ENCODE measurements around the gene NHERF1. TPM values are rescaled to one million over a fixed set of nuclear protein-coding genes. Genes with fewer than 3 reads are reported as not detected.

Gene NHERF1
- total and polyA plus RNA-seq, 2 of the 13 experiments (the other 11 are each of a cell fraction or from before 2014, with no cell fraction given) = 169 to 269 TPM

DNA sequence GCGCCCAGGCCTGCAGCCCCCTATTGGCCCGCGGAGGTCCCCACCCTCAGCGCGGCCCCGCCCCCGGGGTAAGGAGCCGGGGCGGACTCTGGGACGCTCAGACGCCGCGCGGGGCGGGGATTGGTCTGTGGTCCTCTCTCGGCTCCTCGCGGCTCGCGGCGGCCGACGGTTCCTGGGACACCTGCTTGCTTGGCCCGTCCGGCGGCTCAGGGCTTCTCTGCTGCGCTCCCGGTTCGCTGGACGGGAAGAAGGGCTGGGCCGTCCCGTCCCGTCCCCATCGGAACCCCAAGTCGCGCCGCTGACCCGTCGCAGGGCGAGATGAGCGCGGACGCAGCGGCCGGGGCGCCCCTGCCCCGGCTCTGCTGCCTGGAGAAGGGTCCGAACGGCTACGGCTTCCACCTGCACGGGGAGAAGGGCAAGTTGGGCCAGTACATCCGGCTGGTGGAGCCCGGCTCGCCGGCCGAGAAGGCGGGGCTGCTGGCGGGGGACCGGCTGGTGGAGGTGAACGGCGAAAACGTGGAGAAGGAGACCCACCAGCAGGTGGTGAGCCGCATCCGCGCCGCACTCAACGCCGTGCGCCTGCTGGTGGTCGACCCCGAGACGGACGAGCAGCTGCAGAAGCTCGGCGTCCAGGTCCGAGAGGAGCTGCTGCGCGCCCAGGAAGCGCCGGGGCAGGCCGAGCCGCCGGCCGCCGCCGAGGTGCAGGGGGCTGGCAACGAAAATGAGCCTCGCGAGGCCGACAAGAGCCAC is at the start of gene NHERF1 (continued):
- TF ChIP-seq ZNF225 (CRISPR knock-in tag; IDR thresholded peaks at IDR 0.05) (0 out of 2 replicates have a peak, but pooled peaks have one; percentile 47), ONECUT2 (CRISPR knock-in tag; IDR thresholded peaks at IDR 0.05) (peak; percentile 69), POLR2AphosphoS2 (IDR thresholded peaks at IDR 0.05; ENCODE audit: low read depth, low read length) (peak; percentile 90; the same call in 1 of the 2 replicates), NKX3-1 (CRISPR knock-in tag; IDR thresholded peaks at IDR 0.05) (peak; percentile 94), ARHGAP35 (CRISPR knock-in tag; IDR thresholded peaks at IDR 0.05; ENCODE audit: borderline replicate concordance) (peak; percentile 86), IRF2 (CRISPR knock-in tag; IDR thresholded peaks at IDR 0.05) (peak; percentile 65; the same call in 1 of the 2 replicates), MIXL1 (CRISPR knock-in tag; IDR thresholded peaks at IDR 0.05) (peak; percentile 55), MLLT10 (CRISPR knock-in tag; IDR thresholded peaks at IDR 0.05) (peak; percentile 97; the same call in 1 of the 2 replicates), ZNF883 (CRISPR knock-in tag; IDR thresholded peaks at IDR 0.05; ENCODE audit: not compliant biosample characterization) (peak; percentile 61), ZNF773 (CRISPR knock-in tag; IDR thresholded peaks at IDR 0.05; ENCODE audit: borderline replicate concordance) (peak; percentile 92; the same call in 1 of the 2 replicates), JUND (CRISPR knock-in tag; IDR thresholded peaks at IDR 0.05) (0 out of 2 replicates have a peak, but pooled peaks have one; percentile 50), SMAD1 (CRISPR knock-in tag; IDR thresholded peaks at IDR 0.05; ENCODE audit: borderline replicate concordance, low read depth) (peak; percentile 65; the same call in 1 of the 2 replicates), HNRNPL (IDR thresholded peaks at IDR 0.05; ENCODE audit: low read depth, low read length) (no peak), KLF6 (CRISPR knock-in tag; IDR thresholded peaks at IDR 0.05) (peak; percentile 95), ZNF234 (CRISPR knock-in tag; conservative IDR thresholded peaks at IDR 0.05) (peak; percentile 47; the same call in 1 of the 2 replicates)
- TF ChIP-seq, protein P1, sequence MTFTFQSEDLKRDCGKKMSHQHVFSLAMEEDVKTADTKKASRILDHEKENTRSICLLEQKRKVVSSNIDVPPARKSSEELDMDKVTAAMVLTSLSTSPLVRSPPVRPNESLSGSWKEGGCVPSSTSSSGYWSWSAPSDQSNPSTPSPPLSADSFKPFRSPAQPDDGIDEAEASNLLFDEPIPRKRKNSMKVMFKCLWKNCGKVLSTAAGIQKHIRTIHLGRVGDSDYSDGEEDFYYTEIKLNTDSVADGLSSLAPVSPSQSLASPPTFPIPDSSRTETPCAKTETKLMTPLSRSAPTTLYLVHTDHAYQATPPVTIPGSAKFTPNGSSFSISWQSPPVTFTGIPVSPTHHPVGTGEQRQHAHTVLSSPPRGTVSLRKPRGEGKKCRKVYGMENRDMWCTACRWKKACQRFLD (CRISPR knock-in tag; IDR thresholded peaks at IDR 0.05; ENCODE audit: borderline replicate concordance) = peak; percentile 70
- TF ChIP-seq, protein P2, sequence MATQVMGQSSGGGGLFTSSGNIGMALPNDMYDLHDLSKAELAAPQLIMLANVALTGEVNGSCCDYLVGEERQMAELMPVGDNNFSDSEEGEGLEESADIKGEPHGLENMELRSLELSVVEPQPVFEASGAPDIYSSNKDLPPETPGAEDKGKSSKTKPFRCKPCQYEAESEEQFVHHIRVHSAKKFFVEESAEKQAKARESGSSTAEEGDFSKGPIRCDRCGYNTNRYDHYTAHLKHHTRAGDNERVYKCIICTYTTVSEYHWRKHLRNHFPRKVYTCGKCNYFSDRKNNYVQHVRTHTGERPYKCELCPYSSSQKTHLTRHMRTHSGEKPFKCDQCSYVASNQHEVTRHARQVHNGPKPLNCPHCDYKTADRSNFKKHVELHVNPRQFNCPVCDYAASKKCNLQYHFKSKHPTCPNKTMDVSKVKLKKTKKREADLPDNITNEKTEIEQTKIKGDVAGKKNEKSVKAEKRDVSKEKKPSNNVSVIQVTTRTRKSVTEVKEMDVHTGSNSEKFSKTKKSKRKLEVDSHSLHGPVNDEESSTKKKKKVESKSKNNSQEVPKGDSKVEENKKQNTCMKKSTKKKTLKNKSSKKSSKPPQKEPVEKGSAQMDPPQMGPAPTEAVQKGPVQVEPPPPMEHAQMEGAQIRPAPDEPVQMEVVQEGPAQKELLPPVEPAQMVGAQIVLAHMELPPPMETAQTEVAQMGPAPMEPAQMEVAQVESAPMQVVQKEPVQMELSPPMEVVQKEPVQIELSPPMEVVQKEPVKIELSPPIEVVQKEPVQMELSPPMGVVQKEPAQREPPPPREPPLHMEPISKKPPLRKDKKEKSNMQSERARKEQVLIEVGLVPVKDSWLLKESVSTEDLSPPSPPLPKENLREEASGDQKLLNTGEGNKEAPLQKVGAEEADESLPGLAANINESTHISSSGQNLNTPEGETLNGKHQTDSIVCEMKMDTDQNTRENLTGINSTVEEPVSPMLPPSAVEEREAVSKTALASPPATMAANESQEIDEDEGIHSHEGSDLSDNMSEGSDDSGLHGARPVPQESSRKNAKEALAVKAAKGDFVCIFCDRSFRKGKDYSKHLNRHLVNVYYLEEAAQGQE (IDR thresholded peaks at IDR 0.05; ENCODE audit: borderline replicate concordance in 1 of 2, low read depth in 1 of 2, low read length in 2 of 2) = peak in 1 of 2 experiments; percentile 85
- TF ChIP-seq, protein P3, sequence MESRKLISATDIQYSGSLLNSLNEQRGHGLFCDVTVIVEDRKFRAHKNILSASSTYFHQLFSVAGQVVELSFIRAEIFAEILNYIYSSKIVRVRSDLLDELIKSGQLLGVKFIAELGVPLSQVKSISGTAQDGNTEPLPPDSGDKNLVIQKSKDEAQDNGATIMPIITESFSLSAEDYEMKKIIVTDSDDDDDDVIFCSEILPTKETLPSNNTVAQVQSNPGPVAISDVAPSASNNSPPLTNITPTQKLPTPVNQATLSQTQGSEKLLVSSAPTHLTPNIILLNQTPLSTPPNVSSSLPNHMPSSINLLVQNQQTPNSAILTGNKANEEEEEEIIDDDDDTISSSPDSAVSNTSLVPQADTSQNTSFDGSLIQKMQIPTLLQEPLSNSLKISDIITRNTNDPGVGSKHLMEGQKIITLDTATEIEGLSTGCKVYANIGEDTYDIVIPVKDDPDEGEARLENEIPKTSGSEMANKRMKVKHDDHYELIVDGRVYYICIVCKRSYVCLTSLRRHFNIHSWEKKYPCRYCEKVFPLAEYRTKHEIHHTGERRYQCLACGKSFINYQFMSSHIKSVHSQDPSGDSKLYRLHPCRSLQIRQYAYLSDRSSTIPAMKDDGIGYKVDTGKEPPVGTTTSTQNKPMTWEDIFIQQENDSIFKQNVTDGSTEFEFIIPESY (CRISPR knock-in tag; IDR thresholded peaks at IDR 0.05) = 0 out of 2 replicates have a peak, but pooled peaks have one; percentile 16
- TF ChIP-seq, protein P4, sequence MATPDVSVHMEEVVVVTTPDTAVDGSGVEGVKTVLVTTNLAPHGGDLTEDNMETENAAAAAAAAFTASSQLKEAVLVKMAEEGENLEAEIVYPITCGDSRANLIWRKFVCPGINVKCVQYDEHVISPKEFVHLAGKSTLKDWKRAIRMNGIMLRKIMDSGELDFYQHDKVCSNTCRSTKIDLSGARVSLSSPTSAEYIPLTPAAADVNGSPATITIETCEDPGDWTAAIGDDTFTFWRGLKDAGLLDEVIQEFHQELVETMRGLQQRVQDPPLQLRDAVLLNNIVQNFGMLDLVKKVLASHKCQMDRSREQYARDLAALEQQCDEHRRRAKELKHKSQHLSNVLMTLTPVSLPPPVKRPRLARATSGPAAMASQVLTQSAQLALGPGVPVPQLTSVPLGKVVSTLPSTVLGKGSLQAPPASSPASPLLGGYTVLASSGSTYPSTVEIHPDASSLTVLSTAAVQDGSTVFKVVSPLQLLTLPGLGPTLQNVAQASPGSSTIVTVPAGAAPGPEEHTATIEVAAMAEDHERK (CRISPR knock-in tag; IDR thresholded peaks at IDR 0.05; ENCODE audit: low read depth) = no peak
- TF ChIP-seq, protein P5, sequence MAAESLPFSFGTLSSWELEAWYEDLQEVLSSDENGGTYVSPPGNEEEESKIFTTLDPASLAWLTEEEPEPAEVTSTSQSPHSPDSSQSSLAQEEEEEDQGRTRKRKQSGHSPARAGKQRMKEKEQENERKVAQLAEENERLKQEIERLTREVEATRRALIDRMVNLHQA (CRISPR knock-in tag; IDR thresholded peaks at IDR 0.05) = 0 out of 2 replicates have a peak, but pooled peaks have one; percentile 59
